A673 (cell line): ENCODE measurements around the gene RP2. TPM values are rescaled to one million over a fixed set of nuclear protein-coding genes. Genes with fewer than 3 reads are reported as not detected.

Source experiments
- BruUV-seq: library from RNA; stranded (reverse); fragments of 400-500 nt; replicated peaks from 2 replicates; lab custom pipeline; 2021; lab: Mats Ljungman, UMichigan
- CTCF ChIA-PET: fragments of 300-600 bp; sonication (Branson Sonifier 250); formaldehyde crosslinking; loops from one replicate; lab custom pipeline; 2022; ENCODE audit warnings: antibody characterized with exemption; lab: Charles Lee
- POLR2A ChIA-PET: fragments of 300-600 bp; sonication (Branson Sonifier 250); formaldehyde crosslinking; loops from one replicate; lab custom pipeline; 2022; ENCODE audit warnings: antibody characterized with exemption; ENCODE audit not compliant: low non-redundant PET; lab: Charles Lee
- DNase-seq: peaks from one replicate; pipeline ENCODE4 v3.0.0-alpha.2; 2015; ENCODE audit warnings: low spot score
- H3K27ac ChIP-seq: fragments of 200-600 bp; sonication (generic); 2 replicates; pipeline ENCODE4 v1.5.1; 2016; ENCODE audit warnings: mixed run types, low read depth, mild to moderate bottlenecking, mixed read lengths, antibody characterized with exemption, low read length; ENCODE audit not compliant: poor library complexity, severe bottlenecking
- H3K27me3 ChIP-seq: fragments of 200-600 bp; sonication (generic); replicated peaks from 2 replicates; pipeline ENCODE4 v1.6.1; 2017; ENCODE audit warnings: mixed run types, low read depth, mild to moderate bottlenecking, mixed read lengths, antibody characterized with exemption, low read length; ENCODE audit not compliant: insufficient read depth, poor library complexity
- H3K36me3 ChIP-seq: fragments of 200-600 bp; sonication (generic); 2 replicates; pipeline ENCODE4 v1.6.1; 2016; ENCODE audit warnings: mixed run types, mild to moderate bottlenecking, mixed read lengths, antibody characterized with exemption, low read length; ENCODE audit not compliant: insufficient read depth, poor library complexity, severe bottlenecking
- H3K4me1 ChIP-seq: fragments of 200-600 bp; sonication (generic); 2 replicates; pipeline ENCODE4 v1.6.1; 2017; ENCODE audit warnings: mixed run types, mild to moderate bottlenecking, mixed read lengths, antibody characterized with exemption, low read length; ENCODE audit not compliant: insufficient read depth, poor library complexity, severe bottlenecking
- H3K4me3 ChIP-seq: fragments of 200-600 bp; sonication (generic); 2 replicates; pipeline ENCODE4 v1.5.1; 2016; ENCODE audit warnings: low read depth, mixed run types, mild to moderate bottlenecking, mixed read lengths, low read length; ENCODE audit not compliant: poor library complexity, severe bottlenecking
- H3K9me3 ChIP-seq: fragments of 200-600 bp; sonication (generic); 2 replicates; pipeline ENCODE4 v1.6.1; 2016; ENCODE audit warnings: mixed run types, low read depth, mild to moderate bottlenecking, mixed read lengths, antibody characterized with exemption, low read length; ENCODE audit not compliant: poor library complexity, severe bottlenecking
- CTCF ChIP-seq: fragments of 300-800, 200-600 bp; sonication (generic); conservative IDR thresholded peaks from 2 replicates; pipeline ENCODE4 v1.5.1; 2017; ENCODE audit warnings: low read depth, mild to moderate bottlenecking, antibody characterized with exemption, low read length, moderate library complexity, mixed read lengths
- EZH2 ChIP-seq: fragments of 200-600 bp; sonication (generic); IDR thresholded peaks from 2 replicates; pipeline ENCODE4 v1.6.1; 2017; ENCODE audit warnings: borderline replicate concordance, low read depth, mild to moderate bottlenecking, mixed read lengths, antibody characterized with exemption, low read length; ENCODE audit not compliant: poor library complexity, severe bottlenecking
- intact Hi-C: fragments of 100-400 bp; cut with micrococcal nuclease; formaldehyde crosslinking; loops from one replicate; pipeline ENCODE4 v1.10.0; 2022; ENCODE audit not compliant: unreplicated experiment
- total RNA-seq: library from RNA; stranded (reverse); gene quantifications from 2 replicates; pipeline ENCODE4 v1.2.3, GENCODE V29; 2021

RP2 gene
- total RNA-seq, 1 experiment from 2014 or later, result 24.7 TPM

GRCh38 chrX:46866726-46867125, 29.9 kb downstream of the RP2 start:
- no peak for TF ChIP-seq CTCF
- TF ChIP-seq EZH2, result no peak
- intact Hi-C loops, result no loop called here
- BruUV-seq, result no TSS peak
- no peak for DNase-seq
- POLR2A ChIA-PET, result no interaction called here
- H3K27me3 ChIP-seq, result no peaks in the 10 kb centered on the region
- H3K9me3 ChIP-seq, result no peaks in the 10 kb centered on the region
- no peaks in the 10 kb centered on the region for H3K4me1 ChIP-seq
- H3K4me3 ChIP-seq, result no peak overlapping the region
- no peak overlapping the region for H3K27ac ChIP-seq
- H3K36me3 ChIP-seq, result peaks cover 4% of the 10 kb centered on the region
- CTCF ChIA-PET, result no interaction called here

- intact Hi-C loops, result no loop called here
- no peak for TF ChIP-seq EZH2
- no peak for TF ChIP-seq CTCF
- no TSS peak for BruUV-seq
- peak; percentile 40 for DNase-seq
- ChIA-PET POLR2A (no interaction called here), CTCF (no interaction called here)
- H3K27ac ChIP-seq, result no peak overlapping the region
- no peak overlapping the region for H3K4me3 ChIP-seq
- no peaks in the 10 kb centered on the region for H3K36me3 ChIP-seq
- H3K4me1 ChIP-seq, result peaks cover 8% of the 10 kb centered on the region
- H3K27me3 ChIP-seq, result no peaks in the 10 kb centered on the region
- H3K9me3 ChIP-seq, result no peaks in the 10 kb centered on the region
Observed at GRCh38 chrX:46873746-46874145, 36.9 kb downstream of the RP2 start.

- CTCF ChIA-PET, result no interaction called here
- no peak for DNase-seq
Observed at GRCh38 chrX:46876901-46877300, 40.1 kb downstream of the RP2 start.

More at GRCh38 chrX:46876901-46877300, 40.1 kb downstream of the RP2 start:
- intact Hi-C loops, result no loop called here
- Histone ChIP-seq H3K4me1 (peaks cover 8% of the 10 kb centered on the region), H3K27me3 (no peaks in the 10 kb centered on the region), H3K9me3 (no peaks in the 10 kb centered on the region), H3K27ac (no peak overlapping the region), H3K36me3 (no peaks in the 10 kb centered on the region), H3K4me3 (no peak overlapping the region)
- POLR2A ChIA-PET, result no interaction called here
- TF ChIP-seq EZH2 (no peak), CTCF (no peak)
- no TSS peak for BruUV-seq
